Astrocyte (in vitro differentiated cells and primary cell): Measurements from ENCODE around the gene PRKCB.

Experiments used
- CTCF ChIP-seq: IDR thresholded peaks from 2 replicates; pipeline ENCODE4 v1.5.1; 2011; ENCODE audit warnings: low read depth, mild to moderate bottlenecking, inconsistent platforms, low read length, moderate library complexity; ENCODE audit not compliant: insufficient read depth
- EZH2 ChIP-seq: IDR thresholded peaks from 2 replicates; pipeline ENCODE4 v1.6.1; 2012; ENCODE audit warnings: mild to moderate bottlenecking, low read length, inconsistent platforms; ENCODE audit not compliant: insufficient read depth

- TF ChIP-seq CTCF (no peak), EZH2 (no peak)
Measured at GRCh38 chr16:24001710-24002109, 165.9 kb downstream of the PRKCB start.
